GM19025 (cell line): ENCODE data around the gene KIF7.

ENCODE experiments used
- ATAC-seq: cut with Tn5 transposase; IDR thresholded peaks from one replicate; pipeline ENCODE4 v1.9.1; 2021; ENCODE audit warnings: mild to moderate bottlenecking, low read depth, moderate library complexity; ENCODE audit not compliant: unreplicated experiment

The KIF7 gene

GRCh38 chr15:89649716-89650115, 5.6 kb downstream of the KIF7 start:
- ATAC-seq, result no peak

DNA sequence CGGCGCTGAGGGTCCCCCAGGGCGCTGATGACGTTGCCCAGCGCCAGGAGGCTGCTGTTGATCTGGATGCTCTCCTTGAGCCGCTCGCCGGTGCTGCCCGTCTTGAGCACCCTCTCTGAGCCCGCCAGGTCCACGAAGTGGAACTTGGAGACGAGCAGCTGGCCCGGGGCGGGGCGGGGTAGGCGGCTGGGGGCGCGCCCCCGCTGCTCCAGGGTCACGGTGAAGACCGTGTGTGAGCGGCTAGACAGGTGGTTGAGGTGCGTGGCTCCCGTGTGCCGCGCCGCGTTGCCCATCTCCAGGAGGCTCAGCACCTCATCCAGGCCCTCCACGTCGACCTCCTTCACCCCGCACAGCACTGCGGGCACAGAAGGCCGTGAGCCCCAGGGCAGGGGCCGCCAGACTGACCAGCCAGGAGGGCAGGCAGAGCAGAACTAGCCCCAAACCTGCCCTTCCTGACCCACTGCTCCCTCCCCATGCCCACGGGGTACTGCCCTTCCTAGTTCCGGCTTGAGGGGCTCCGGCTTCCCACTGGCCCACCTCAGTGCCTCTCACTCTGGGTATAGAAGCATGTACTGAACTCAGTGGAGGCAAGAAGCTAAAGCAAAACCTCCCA, 6.1 kb downstream of the KIF7 start:
- ATAC-seq, result no peak

DNA sequence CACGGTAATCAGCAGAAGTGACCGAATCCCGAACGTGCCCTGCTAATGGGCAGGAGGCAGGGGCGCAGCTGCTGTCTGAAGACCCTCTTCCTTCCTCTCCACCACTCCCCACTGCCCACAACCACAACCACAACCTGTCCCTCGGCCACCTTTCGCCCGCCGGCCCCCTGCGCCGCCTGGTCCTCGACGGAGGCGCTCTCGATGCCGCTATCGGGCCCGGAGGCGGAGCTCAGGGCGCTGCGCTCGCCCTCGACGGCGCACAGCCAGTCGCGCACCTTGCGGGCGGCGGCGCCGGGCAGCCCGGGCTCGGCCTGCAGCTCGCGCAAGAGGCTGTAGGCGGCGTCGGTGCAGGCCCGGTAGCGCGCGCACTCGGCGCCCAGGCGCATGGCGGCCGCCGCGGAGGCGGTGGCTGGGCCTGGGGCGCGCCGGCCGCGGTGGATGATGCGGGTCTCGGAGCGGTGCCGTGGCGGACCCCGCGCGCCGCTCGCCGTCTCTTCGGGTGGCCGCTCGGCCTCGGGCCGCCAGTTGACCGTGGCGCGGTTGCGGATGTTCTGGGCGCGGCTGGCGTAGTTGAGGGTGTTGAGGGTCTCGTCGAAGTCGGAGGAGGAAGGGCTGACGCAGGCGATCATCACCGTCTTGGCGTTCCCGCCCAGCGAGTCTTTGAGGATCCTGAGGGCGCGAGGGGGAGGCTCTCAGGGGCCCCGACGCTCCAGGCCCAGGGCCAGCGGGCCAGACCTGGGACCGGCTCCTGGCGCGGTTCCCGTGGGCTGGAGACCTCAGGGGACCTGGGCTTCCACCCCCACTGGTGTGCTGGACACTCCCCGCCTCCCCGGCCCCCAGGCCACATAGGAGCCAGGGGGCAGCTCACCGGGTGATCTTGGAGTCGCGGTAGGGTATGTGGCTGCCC, 6.9 kb downstream of the KIF7 start:
- ATAC-seq, result no peak

DNA sequence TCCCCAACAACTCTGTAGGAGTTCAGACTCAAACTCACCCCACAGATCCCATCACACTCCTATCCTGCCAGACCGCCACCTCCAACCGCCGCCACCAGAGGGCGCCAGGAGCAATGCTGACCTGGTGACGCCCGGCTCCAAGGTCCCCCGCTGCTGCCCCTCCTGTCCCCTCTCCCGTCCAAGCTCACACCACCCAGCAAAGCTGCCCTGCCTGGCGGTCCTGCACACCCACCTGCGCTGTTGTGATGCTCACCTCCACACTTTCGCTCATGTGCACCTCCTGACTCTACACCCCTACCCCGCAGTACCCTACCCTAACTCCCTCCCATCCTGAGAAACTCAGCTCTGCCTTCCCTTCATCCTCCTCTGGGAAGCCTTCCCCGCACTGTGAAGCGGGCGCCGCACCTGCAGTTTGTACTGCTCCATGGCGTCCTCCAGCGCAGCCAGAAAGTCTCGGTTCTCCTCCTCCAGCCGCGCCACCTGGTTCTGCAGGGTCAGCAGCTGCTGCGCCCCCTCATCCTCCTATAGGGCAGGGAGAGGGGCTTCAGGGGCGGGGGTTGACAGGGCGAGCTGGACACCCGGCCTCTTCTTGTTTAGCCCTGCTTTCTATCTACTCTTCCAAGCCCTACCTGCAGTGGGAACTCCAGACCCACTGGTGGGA, 7.9 kb downstream of the KIF7 start:
- no peak for ATAC-seq

- ATAC-seq, result no peak
Observed at GRCh38 chr15:89646416-89647141, 8.7 kb downstream of the KIF7 start.

- ATAC-seq, result no peak
Observed at GRCh38 chr15:89645680-89646079, 9.6 kb downstream of the KIF7 start.

- ATAC-seq, result no peak
Observed at GRCh38 chr15:89642106-89642505, 13.2 kb downstream of the KIF7 start.

GRCh38 chr15:89641053-89641452, 14.2 kb downstream of the KIF7 start:
- ATAC-seq, result no peak

DNA sequence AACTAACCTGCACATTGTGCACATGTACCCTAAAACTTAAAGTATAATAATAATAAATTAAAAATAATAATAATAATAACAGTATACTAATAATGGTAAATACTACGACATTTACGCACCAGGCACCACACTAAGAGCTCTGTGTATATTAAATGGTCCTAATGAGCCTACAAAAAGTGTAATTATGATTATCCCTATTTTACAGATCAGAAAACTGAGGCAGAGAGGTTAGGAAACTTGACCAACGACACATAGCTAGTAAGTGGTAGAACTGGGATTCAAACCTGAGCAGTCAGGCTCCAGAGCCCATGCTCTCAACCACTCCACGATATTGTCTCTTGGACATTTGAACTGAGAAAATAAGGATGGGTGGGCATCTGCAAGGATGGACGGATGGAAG, 15.0 kb downstream of the KIF7 start:
- ATAC-seq, result no peak

- no peak for ATAC-seq
Observed at GRCh38 chr15:89633585-89633984, 21.7 kb downstream of the KIF7 start.

GRCh38 chr15:89632563-89633430, 22.5 kb downstream of the KIF7 start:
- no peak for ATAC-seq

- no peak for ATAC-seq
Observed at GRCh38 chr15:89631902-89632264, 23.4 kb downstream of the KIF7 start.

GRCh38 chr15:89630974-89631901, 24.0 kb downstream of the KIF7 start:
- ATAC-seq, result no peak

GRCh38 chr15:89630260-89630659, 25.0 kb downstream of the KIF7 start:
- no peak for ATAC-seq

DNA sequence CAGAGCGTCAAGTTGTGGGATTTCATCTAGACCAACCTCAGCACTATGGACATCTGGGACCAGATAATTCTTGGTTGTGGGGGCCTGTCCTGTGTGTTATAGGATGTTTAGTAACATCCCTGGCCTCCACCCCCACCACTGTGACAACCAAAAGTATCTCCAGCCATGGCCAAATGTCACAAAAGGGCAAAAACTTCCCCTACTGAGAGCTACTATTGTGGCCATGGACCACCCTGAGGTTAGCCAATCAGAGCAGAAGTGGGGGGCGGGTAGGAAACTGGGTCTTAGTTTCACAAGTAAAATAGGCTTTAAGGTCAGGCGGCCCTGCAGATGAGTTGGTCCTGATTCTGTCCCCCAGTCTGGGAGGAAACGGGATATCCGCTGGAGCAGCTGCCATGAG, 25.4 kb downstream of the KIF7 start:
- ATAC-seq, result no peak

DNA sequence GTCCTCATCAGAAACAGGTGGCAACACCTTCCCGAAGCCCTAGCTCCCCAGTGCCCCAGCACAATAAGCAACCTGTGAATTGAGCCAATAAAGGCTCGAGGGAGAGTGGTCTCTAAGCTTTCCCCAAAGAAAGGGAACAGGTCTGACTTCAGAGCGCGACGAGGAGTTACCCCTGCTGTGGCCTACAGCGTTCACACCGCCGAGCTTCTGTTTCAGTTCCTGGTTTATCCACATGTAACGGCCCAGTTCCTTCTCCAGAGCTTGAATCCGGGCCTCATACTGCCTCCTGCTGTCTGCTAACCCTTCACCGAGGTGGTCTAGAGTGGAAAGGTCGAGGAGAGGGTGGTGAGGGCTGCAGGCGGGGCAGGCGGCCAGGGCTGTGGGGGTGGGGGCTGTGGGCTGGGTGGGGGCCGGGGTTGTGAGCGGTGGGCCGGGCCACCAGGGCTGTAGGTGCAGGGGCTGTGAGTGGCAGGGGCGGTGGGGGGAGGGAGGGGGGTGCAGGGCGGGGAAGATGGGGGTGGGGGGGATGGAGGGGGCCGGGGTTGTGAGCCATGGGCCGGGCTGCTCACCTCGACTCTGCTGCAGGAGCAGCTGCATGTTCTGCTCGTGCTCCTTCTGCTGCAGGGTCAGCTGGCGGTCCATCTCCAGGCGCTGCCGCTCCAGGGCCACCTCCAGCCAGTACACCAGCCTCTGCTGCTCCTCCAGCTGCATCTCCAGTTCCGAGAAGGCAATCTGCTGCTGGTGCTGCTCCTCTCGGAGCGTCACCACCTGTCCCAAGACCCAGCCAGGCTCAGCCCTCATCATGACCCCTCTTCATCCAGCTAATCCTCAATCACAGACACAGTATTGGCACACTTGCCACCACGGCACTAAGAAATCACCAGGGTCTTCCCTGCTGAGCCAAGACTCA, 26.2 kb downstream of the KIF7 start:
- no peak for ATAC-seq

DNA sequence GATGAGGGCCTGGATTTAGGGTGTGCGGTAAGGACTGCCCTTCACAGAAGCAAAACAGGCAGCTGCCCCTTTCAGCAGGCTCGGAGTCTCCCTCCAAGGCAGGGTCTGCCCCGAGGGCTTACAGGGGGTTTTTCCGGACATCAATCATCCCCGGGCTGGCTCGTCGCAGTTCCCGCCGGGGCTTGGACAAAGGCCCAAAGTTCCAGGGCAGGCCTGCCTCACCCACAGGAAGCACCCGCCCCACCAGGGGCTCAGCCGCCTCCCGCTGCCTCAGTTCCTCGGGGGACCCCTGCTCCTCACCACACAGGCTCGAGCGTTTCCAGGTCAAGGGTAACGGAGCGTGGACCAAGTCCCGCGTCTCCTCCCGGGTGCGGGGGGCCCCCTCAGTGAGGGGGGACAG, 27.0 kb downstream of the KIF7 start:
- no peak for ATAC-seq
